ENCODE measurements around the gene BPIFB3. TPM values are rescaled to one million over a fixed set of nuclear protein-coding genes. Genes with fewer than 3 reads are reported as not detected.
A peak's percentile ranks its signal among the peaks of the same experiment; 100 is the strongest.
"Not testable (repeated sequence)": the region's sequence is repeated elsewhere in the genome, so short reads cannot be mapped to it uniquely, and the experiment has no call there.

Gene BPIFB3
- total and polyA plus RNA-seq, 2 of the 13 experiments (the other 11 are each of a cell fraction or from before 2014, with no cell fraction given), result 0.09 TPM; not detected in 1

DNA sequence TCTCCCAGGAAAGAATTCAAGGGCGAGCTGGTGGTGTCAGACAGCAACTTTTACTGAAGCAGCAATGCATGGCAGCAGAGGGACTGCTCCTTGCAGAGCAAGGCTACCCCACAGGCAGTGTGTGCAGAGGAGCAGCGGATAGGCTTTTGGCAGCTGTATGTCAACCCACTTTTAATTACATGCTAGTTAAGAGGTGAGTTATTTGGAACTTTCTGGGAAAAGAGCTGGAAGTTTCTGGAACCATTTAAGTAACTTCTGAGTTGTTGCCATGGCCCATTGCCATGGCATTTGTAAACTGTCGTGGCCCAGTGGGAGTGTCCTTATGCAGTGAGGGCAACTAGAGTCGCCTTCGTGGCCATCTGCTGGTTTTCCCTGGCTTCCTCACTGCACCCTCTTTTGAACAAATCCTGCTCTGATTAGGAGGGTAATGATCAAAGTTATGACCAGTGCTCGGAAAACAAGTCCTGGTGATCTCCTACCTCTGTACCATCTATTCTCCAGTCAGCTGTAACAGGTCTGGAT, 59.7 kb downstream of the BPIFB3 start:
- 31% methylated on average over 6 of the region's 6 CpGs for WGBS (ENCODE audit: low lambda C conversion rate)
- FAIRE-seq (no peak), ATAC-seq (peak; percentile 32), DNase-seq (ENCODE audit: low spot score) (no peak)
- intact Hi-C loops (cut with micrococcal nuclease; ENCODE audit: unreplicated experiment) (no loop called here), in situ Hi-C loops (cut with HindIII; ENCODE audit: extremely low pct_ligation_motif_present, low pct_unique_long_range_greater_than_20kb) (no loop called here)
- Histone ChIP-seq H3K9ac (ENCODE audit: insufficient read depth, low read depth, low read length) (no peak overlapping the region), H3K4me3 (replicated peaks in 1 of 3; ENCODE audit: insufficient read depth in 1 of 3, low read depth in 2 of 3, low read length in 3 of 3) (no peak overlapping the region), H3K79me2 (ENCODE audit: insufficient read depth, low read length) (no peaks in the 10 kb centered on the region), H4K20me1 (ENCODE audit: insufficient read depth, low read length) (no peaks in the 10 kb centered on the region), H3K4me2 (ENCODE audit: low read depth, low read length) (no peak overlapping the region), H2AFZ (ENCODE audit: low read length) (no peak overlapping the region), H3K36me3 (replicated peaks in 1 of 2; ENCODE audit: control insufficient read depth in 1 of 2, insufficient read depth in 2 of 2, low read length in 2 of 2) (no peaks in the 10 kb centered on the region), H3K4me1 (ENCODE audit: insufficient read depth, low read length) (no peaks in the 10 kb centered on the region), H3K27me3 (ENCODE audit: control insufficient read depth in 1 of 2, insufficient read depth in 2 of 2, low read length in 2 of 2) (0 out of 5 replicates have a peak, but pooled peaks cover 0 to 3% of the 10 kb centered on the region in 2 experiments), H3K27ac (ENCODE audit: extremely low read length, insufficient read depth, low read length) (no peak overlapping the region), H3K9me3 (ENCODE audit: low read length) (no peaks in the 10 kb centered on the region)
- ChIA-PET POLR2A (no interaction called here), CTCF (ENCODE audit: low intra/inter-chr PET ratio, low total read pairs) (no interaction called here)
- TF ChIP-seq FOXO4 (CRISPR knock-in tag; conservative IDR thresholded peaks at IDR 0.05), result no peak
- TF ChIP-seq ZSCAN20 (CRISPR knock-in tag; IDR thresholded peaks at IDR 0.05; ENCODE audit: borderline replicate concordance), result no peak
- TF ChIP-seq, protein P1, sequence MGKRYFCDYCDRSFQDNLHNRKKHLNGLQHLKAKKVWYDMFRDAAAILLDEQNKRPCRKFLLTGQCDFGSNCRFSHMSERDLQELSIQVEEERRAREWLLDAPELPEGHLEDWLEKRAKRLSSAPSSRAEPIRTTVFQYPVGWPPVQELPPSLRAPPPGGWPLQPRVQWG (CRISPR knock-in tag; IDR thresholded peaks at IDR 0.05; ENCODE audit: borderline replicate concordance, low read depth), result no peak
- TF ChIP-seq ZNF205 (CRISPR knock-in tag; IDR thresholded peaks at IDR 0.05), result no peak
- no TSS peak for BruUV-seq (replicated peaks)

DNA sequence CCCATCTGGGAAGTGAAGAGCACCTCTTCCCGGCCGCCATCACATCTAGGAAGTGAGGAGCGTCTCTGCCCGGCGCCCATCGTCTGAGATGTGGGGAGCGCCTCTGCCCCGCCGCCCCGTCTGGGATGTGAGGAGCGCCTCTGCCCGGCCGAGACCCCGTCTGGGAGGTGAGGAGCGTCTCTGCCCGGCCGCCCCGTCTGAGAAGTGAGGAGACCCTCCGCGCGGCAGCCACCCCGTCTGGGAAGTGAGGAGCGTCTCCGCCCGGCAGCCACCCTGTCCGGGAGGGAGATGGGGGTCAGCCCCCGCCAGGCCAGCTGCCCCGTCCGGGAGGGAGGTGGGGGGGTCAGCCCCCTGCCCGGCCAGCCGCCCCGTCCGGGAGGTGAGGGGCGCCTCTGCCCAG, 61.8 kb downstream of the BPIFB3 start:
- H3K9me3 ChIP-seq (ENCODE audit: low read length); intact Hi-C loops (cut with micrococcal nuclease; ENCODE audit: unreplicated experiment); ATAC-seq; H4K20me1 ChIP-seq (ENCODE audit: insufficient read depth, low read length); H3K9ac ChIP-seq (ENCODE audit: insufficient read depth, low read depth, low read length); H3K4me3 ChIP-seq (replicated peaks in 1 of 3; ENCODE audit: insufficient read depth in 1 of 3, low read depth in 2 of 3, low read length in 3 of 3); FAIRE-seq; H3K4me1 ChIP-seq (ENCODE audit: insufficient read depth, low read length); H2AFZ ChIP-seq (ENCODE audit: low read length); H3K4me2 ChIP-seq (ENCODE audit: low read depth, low read length); POLR2A ChIA-PET; BruUV-seq (replicated peaks); H3K27ac ChIP-seq (ENCODE audit: extremely low read length, insufficient read depth, low read length); H3K79me2 ChIP-seq (ENCODE audit: insufficient read depth, low read length); CTCF ChIA-PET (ENCODE audit: low intra/inter-chr PET ratio, low total read pairs); H3K36me3 ChIP-seq (replicated peaks in 1 of 2; ENCODE audit: control insufficient read depth in 1 of 2, insufficient read depth in 2 of 2, low read length in 2 of 2); in situ Hi-C loops (cut with HindIII; ENCODE audit: extremely low pct_ligation_motif_present, low pct_unique_long_range_greater_than_20kb); DNase-seq (ENCODE audit: low spot score); H3K27me3 ChIP-seq (ENCODE audit: control insufficient read depth in 1 of 2, insufficient read depth in 2 of 2, low read length in 2 of 2): not testable (repeated sequence)
- WGBS (ENCODE audit: low lambda C conversion rate), result 86% methylated on average over 30 of the region's 34 CpGs
